ENCODE measurements around the gene TOM1L2.

DNA sequence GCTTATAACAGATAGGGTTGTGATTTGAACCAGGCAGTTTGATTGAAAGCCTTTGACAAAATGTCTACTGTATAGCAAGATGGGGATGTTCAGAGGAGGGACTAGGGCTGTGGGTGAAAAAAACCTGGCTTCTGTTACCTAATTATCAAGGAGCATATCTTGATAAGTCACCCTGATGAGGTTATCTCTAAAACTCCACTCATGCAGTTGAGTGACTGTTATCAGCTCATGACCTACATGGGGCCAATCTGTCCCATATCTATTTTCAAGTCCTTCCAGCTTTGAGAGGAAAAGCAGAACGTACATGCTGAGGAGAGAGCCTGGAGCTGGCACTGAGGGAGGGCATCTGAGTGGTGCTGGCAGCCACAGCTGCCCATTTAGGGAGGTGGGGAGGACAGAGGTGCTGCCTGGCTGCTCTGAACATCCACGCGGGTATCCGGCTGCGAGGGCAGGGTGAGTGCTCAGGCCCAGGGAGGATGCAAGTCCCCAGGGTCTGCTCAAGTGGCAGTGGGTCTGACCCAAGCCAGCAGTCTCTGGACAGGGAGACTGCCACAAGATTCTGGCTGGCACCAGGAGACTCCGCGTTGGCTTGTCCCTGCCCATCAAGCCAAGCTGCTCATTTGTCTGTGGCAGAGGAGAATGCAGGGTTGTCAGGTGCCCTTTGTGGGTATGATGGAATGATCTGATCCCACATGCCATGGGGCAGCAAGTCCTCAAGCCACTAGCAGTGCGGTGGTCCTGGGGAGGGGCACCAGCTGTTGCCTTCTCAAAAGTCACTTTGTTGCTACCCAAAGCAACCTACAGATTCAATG, 37.6 kb upstream of the TOM1L2 start:
- TF ChIP-seq POLR2AphosphoS5 (IDR thresholded peaks at IDR 0.05) = no peak
- TF ChIP-seq, protein P1, sequence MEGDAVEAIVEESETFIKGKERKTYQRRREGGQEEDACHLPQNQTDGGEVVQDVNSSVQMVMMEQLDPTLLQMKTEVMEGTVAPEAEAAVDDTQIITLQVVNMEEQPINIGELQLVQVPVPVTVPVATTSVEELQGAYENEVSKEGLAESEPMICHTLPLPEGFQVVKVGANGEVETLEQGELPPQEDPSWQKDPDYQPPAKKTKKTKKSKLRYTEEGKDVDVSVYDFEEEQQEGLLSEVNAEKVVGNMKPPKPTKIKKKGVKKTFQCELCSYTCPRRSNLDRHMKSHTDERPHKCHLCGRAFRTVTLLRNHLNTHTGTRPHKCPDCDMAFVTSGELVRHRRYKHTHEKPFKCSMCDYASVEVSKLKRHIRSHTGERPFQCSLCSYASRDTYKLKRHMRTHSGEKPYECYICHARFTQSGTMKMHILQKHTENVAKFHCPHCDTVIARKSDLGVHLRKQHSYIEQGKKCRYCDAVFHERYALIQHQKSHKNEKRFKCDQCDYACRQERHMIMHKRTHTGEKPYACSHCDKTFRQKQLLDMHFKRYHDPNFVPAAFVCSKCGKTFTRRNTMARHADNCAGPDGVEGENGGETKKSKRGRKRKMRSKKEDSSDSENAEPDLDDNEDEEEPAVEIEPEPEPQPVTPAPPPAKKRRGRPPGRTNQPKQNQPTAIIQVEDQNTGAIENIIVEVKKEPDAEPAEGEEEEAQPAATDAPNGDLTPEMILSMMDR (IDR thresholded peaks at IDR 0.05) = no peak
- no peak for TF ChIP-seq EP300 (IDR thresholded peaks at IDR 0.05)
- no peak for TF ChIP-seq POLR2A (IDR thresholded peaks at IDR 0.05)

Data from stomach (tissue), 4 donors.